Erythroblast (primary cell): ENCODE measurements around the gene CCDC77.

Source experiments
- GATA1 ChIP-seq: IDR thresholded peaks from 2 replicates; pipeline ENCODE4 v1.6.1; 2011; ENCODE audit warnings: low read depth, mild to moderate bottlenecking, control low read depth, low read length, moderate library complexity
- POLR2A ChIP-seq: IDR thresholded peaks from 2 replicates; pipeline ENCODE4 v1.6.1; 2011; ENCODE audit warnings: mild to moderate bottlenecking, low read length

DNA sequence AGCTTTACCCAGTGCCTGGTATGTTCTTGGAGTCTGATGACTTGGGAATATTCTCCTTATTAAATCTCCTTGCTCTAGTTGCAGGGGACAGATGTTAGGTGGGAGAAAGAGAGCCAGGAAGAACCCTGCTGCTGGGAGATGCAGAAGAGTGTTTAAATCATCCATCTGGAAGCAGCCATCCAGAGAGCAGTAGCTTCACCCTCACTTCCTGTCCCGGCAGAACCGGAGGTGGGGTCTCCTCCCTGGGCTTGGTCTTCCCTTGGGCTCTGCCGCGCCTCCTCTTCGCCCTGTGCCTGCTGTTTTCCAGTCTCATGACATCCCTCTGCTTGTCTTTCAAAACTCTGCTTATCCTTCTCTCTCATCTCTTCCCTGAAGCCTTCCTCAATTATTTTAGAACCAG lies 73.8 kb downstream of the CCDC77 start:
- TF ChIP-seq POLR2A (no peak), GATA1 (no peak)
